Activated CD4-positive, alpha-beta memory T cell treated with anti-CD3 and anti-CD28 coated beads for 36 hours (primary cell): ENCODE data around the gene CNOT6. TPM values are rescaled to one million over a fixed set of nuclear protein-coding genes. Genes with fewer than 3 reads are reported as not detected.

Experiments used
- CTCF ChIA-PET: fragments of 350-600 bp; sonication (Branson Sonifier 250); formaldehyde crosslinking; loops from one replicate; lab custom pipeline; 2021; ENCODE audit warnings: antibody characterized with exemption, inconsistent platforms; lab: Charles Lee
- POLR2A ChIA-PET: fragments of 350-600 bp; sonication (Branson Sonifier 250); formaldehyde crosslinking; loops from one replicate; lab custom pipeline; 2021; ENCODE audit warnings: antibody characterized with exemption; lab: Charles Lee
- DNase-seq: peaks from one replicate; pipeline ENCODE4 v3.0.0-alpha.2; 2020
- H3K27ac Mint-ChIP-seq: one replicate; pipeline ENCODE4 v1.8.0; 2021; ENCODE audit warnings: mixed read lengths
- H3K27me3 Mint-ChIP-seq: one replicate; pipeline ENCODE4 v1.8.0; 2021; ENCODE audit warnings: mixed read lengths
- H3K36me3 Mint-ChIP-seq: one replicate; pipeline ENCODE4 v1.8.0; 2021; ENCODE audit warnings: mixed read lengths
- H3K4me1 Mint-ChIP-seq: one replicate; pipeline ENCODE4 v1.8.0; 2021; ENCODE audit warnings: low read depth, mixed read lengths
- H3K4me3 Mint-ChIP-seq: one replicate; pipeline ENCODE4 v1.8.0; 2021; ENCODE audit warnings: mild to moderate bottlenecking, mixed read lengths
- H3K9me3 Mint-ChIP-seq: one replicate; pipeline ENCODE4 v1.8.0; 2021; ENCODE audit warnings: mixed read lengths
- intact Hi-C: fragments of 100-400 bp; cut with micrococcal nuclease; formaldehyde crosslinking; loops from one replicate; pipeline ENCODE4 v1.15.1; 2023
- total RNA-seq, 2 experiments: library from RNA; stranded (reverse); gene quantifications; one replicate each; pipeline ENCODE4 v1.2.3, GENCODE V29; 2021

CNOT6 gene
- total RNA-seq, 2 experiments from 2014 or later: 32.0 to 35.2 TPM

GRCh38 chr5:180590543-180591310 lies 96.5 kb downstream of the CNOT6 start:
- Mint-ChIP-seq H3K4me3 (no peak overlapping the region), H3K27ac (no peak overlapping the region), H3K27me3 (peaks cover 33% of the 10 kb centered on the region), H3K36me3 (no peaks in the 10 kb centered on the region), H3K4me1 (peaks cover 6% of the 10 kb centered on the region), H3K9me3 (no peaks in the 10 kb centered on the region)
- CTCF ChIA-PET: interaction anchor here (1.5 kb wide), 1 partner anchor 9 kb away, joined by 3 read pairs; no protein-coding TSS in a partner anchor
- no peak for DNase-seq
- POLR2A ChIA-PET: no interaction called here
- intact Hi-C loops: no loop called here

GRCh38 chr5:180591311-180591887 lies 97.2 kb downstream of the CNOT6 start, which contains the start of gene SCGB3A1:
Gene SCGB3A1, minus strand, starts transcription at chr5:180591499. Its CDS starts 37 bp downstream, at chr5:180591462.
- CTCF ChIA-PET: no interaction called here
- no peak for DNase-seq
- POLR2A ChIA-PET: no interaction called here
- intact Hi-C loops: no loop called here
- Mint-ChIP-seq H3K27ac (no peak within 1 kb of the TSS), H3K9me3 (no peaks in the 10 kb centered on the region), H3K4me3 (no peak within 1 kb of the TSS), H3K36me3 (no peaks in the 10 kb centered on the region), H3K4me1 (peaks cover 6% of the 10 kb centered on the region), H3K27me3 (peaks cover 31% of the 10 kb centered on the region)

- DNase-seq: no peak
- ChIA-PET POLR2A (no interaction called here), CTCF (interaction anchor here (0.7 kb wide), 1 partner anchor 14 kb away, joined by 3 read pairs; no protein-coding TSS in a partner anchor)
- Mint-ChIP-seq H3K27ac (no peak overlapping the region), H3K4me1 (peaks cover 6% of the 10 kb centered on the region), H3K27me3 (peaks cover 27% of the 10 kb centered on the region), H3K36me3 (no peaks in the 10 kb centered on the region), H3K4me3 (no peak overlapping the region), H3K9me3 (no peaks in the 10 kb centered on the region)
- intact Hi-C loops: no loop called here
These were observed 98.0 kb downstream of the CNOT6 start for GRCh38 chr5:180592176-180592575.

GRCh38 chr5:180593446-180594206 lies 99.4 kb downstream of the CNOT6 start:
- no peaks in the 10 kb centered on the region for H3K36me3 Mint-ChIP-seq
- ChIA-PET CTCF (no interaction called here), POLR2A (no interaction called here)
- H3K27me3 Mint-ChIP-seq: peaks cover 25% of the 10 kb centered on the region
- H3K27ac Mint-ChIP-seq: no peak overlapping the region
- intact Hi-C loops: no loop called here
- peaks cover 6% of the 10 kb centered on the region for H3K4me1 Mint-ChIP-seq
- H3K4me3 Mint-ChIP-seq: no peak overlapping the region
- DNase-seq: no peak
- H3K9me3 Mint-ChIP-seq: no peaks in the 10 kb centered on the region

- Mint-ChIP-seq H3K36me3 (no peaks in the 10 kb centered on the region), H3K27me3 (peaks cover 18% of the 10 kb centered on the region), H3K9me3 (no peaks in the 10 kb centered on the region), H3K4me3 (no peak overlapping the region), H3K27ac (no peak overlapping the region), H3K4me1 (peaks cover 5% of the 10 kb centered on the region)
- POLR2A ChIA-PET: no interaction called here
- intact Hi-C loops: no loop called here
- DNase-seq: no peak
- CTCF ChIA-PET: no interaction called here
These were observed 100.3 kb downstream of the CNOT6 start for GRCh38 chr5:180594311-180595045.

GRCh38 chr5:180595046-180595379 lies 100.8 kb downstream of the CNOT6 start:
- H3K36me3 Mint-ChIP-seq: no peaks in the 10 kb centered on the region
- ChIA-PET POLR2A (no interaction called here), CTCF (no interaction called here)
- intact Hi-C loops: no loop called here
- H3K4me1 Mint-ChIP-seq: peaks cover 3% of the 10 kb centered on the region
- H3K27me3 Mint-ChIP-seq: peaks cover 13% of the 10 kb centered on the region
- DNase-seq: no peak
- H3K9me3 Mint-ChIP-seq: no peaks in the 10 kb centered on the region
- no peak overlapping the region for H3K4me3 Mint-ChIP-seq
- no peak overlapping the region for H3K27ac Mint-ChIP-seq

GRCh38 chr5:180595381-180596114 lies 101.4 kb downstream of the CNOT6 start:
- DNase-seq: no peak
- Mint-ChIP-seq H3K27ac (no peak overlapping the region), H3K4me1 (peaks cover 3% of the 10 kb centered on the region), H3K36me3 (no peaks in the 10 kb centered on the region), H3K4me3 (no peak overlapping the region), H3K27me3 (peaks cover 15% of the 10 kb centered on the region), H3K9me3 (no peaks in the 10 kb centered on the region)
- ChIA-PET POLR2A (no interaction called here), CTCF (no interaction called here)
- intact Hi-C loops: no loop called here

- no peak for DNase-seq
- CTCF ChIA-PET: no interaction called here
- no peaks in the 10 kb centered on the region for H3K36me3 Mint-ChIP-seq
- H3K9me3 Mint-ChIP-seq: no peaks in the 10 kb centered on the region
- no peak overlapping the region for H3K27ac Mint-ChIP-seq
- peaks cover 3% of the 10 kb centered on the region for H3K4me1 Mint-ChIP-seq
- peaks cover 15% of the 10 kb centered on the region for H3K27me3 Mint-ChIP-seq
- H3K4me3 Mint-ChIP-seq: no peak overlapping the region
- POLR2A ChIA-PET: no interaction called here
- intact Hi-C loops: no loop called here
These were observed 102.0 kb downstream of the CNOT6 start for GRCh38 chr5:180596115-180596667.

GRCh38 chr5:180596668-180597231 lies 102.6 kb downstream of the CNOT6 start:
- CTCF ChIA-PET: interaction anchor here (1.2 kb wide), 1 partner anchor 10 kb away, joined by 3 read pairs; no protein-coding TSS in a partner anchor

GRCh38 chr5:180598316-180598701 lies 104.1 kb downstream of the CNOT6 start:
- peaks cover 4% of the 10 kb centered on the region for H3K27me3 Mint-ChIP-seq
- H3K4me1 Mint-ChIP-seq: no peaks in the 10 kb centered on the region
- no peaks in the 10 kb centered on the region for H3K36me3 Mint-ChIP-seq
- no peak for DNase-seq
- CTCF ChIA-PET: no interaction called here
- POLR2A ChIA-PET: no interaction called here
- no peak overlapping the region for H3K27ac Mint-ChIP-seq
- intact Hi-C loops: no loop called here
- H3K9me3 Mint-ChIP-seq: no peaks in the 10 kb centered on the region
- no peak overlapping the region for H3K4me3 Mint-ChIP-seq

More at GRCh38 chr5:180596668-180597231, 102.6 kb downstream of the CNOT6 start:
- Mint-ChIP-seq H3K4me1 (peaks cover 3% of the 10 kb centered on the region), H3K27ac (no peak overlapping the region), H3K27me3 (peaks cover 15% of the 10 kb centered on the region), H3K36me3 (no peaks in the 10 kb centered on the region), H3K4me3 (no peak overlapping the region), H3K9me3 (no peaks in the 10 kb centered on the region)
- intact Hi-C loops: no loop called here
- no peak for DNase-seq
- POLR2A ChIA-PET: no interaction called here
